HEK293T (cell line): Measurements from ENCODE around the gene HHIPL1.

Source experiments
- ARNT ChIP-seq: fragments of 450-650 bp; IDR thresholded peaks from 2 replicates; pipeline ENCODE4 v1.6.1; 2017; ENCODE audit warnings: mild to moderate bottlenecking
- ELF4 ChIP-seq: fragments of 450-650 bp; IDR thresholded peaks from 2 replicates; pipeline ENCODE4 v1.6.1; 2017; ENCODE audit warnings: antibody characterized with exemption
- FOXK2 ChIP-seq: fragments of 450-650 bp; IDR thresholded peaks from 2 replicates; pipeline ENCODE4 v1.6.1; 2016; ENCODE audit warnings: mild to moderate bottlenecking
- NFRKB ChIP-seq: fragments of 450-650 bp; IDR thresholded peaks from 2 replicates; pipeline ENCODE4 v1.6.1; 2016; ENCODE audit warnings: mild to moderate bottlenecking, moderate library complexity
- PKNOX1 ChIP-seq: fragments of 450-650 bp; IDR thresholded peaks from 2 replicates; pipeline ENCODE4 v1.6.1; 2016
- SP1 ChIP-seq: fragments of 450-650 bp; IDR thresholded peaks from 2 replicates; pipeline ENCODE4 v1.6.1; 2017
- SUZ12 ChIP-seq: fragments of 450-650 bp; IDR thresholded peaks from 2 replicates; pipeline ENCODE4 v1.6.1; 2016; ENCODE audit warnings: mild to moderate bottlenecking

- TF ChIP-seq SP1 (no peak), NFRKB (no peak), FOXK2 (no peak), ARNT (no peak), SUZ12 (no peak), PKNOX1 (no peak), ELF4 (no peak)
Observed at GRCh38 chr14:99602788-99603415, 42.0 kb upstream of the HHIPL1 start.
